ENCODE results near the gene TRIM71. TPM values are rescaled to one million over a fixed set of nuclear protein-coding genes. Genes with fewer than 3 reads are reported as not detected.
A peak's percentile ranks its signal among the peaks of the same experiment; 100 is the strongest.

Gene TRIM71
- total RNA-seq, 3 donors from 2014 or later = under 0.01 TPM; not detected in 1

DNA sequence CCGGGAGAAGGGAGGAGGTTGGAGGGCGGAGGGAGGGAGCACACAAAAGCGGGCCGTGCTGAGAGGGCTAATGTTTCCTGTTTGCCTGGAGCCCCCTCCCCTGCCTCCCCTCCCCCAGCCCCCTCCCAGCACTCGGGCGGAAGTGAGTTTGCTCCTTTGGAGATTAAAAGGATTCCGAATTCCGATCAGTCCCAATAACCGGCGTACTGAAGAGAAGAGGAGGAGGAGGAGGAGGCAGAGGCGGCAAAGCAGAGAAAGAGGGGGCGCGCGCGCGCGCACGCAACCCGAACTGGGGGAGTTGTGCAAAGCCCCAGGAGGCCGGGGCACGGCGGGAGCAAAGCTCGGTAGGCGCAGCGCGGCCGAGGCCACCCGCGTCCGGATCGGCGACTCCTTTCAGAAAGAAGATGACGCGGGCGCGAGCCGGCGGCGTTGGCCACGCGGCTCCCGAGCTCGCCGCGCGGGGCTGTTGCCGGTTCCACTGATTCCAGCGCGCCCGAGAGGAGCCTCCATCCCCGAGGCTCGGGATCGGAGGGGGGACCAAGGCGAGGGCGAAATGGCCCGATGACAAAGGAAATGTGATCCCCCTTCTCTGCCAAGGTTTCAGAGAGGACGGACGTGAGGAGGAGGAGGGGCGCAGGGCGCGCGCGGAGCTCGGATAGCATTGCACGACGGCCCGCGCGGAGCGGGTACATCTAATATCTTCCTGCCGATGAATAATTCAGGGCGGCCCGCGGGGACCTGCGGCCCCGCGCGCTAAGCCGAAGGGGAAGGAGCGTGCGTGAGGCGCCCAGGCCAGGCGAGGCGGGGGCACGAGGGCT, 1.1 kb upstream of the TRIM71 start:
- Histone ChIP-seq H3K9me3 (no peaks in the 10 kb centered on the region), H3K27me3 (peaks cover 10 to 66% of the 10 kb centered on the region in 2 donors), H3K27ac (no peak overlapping the region), H3K4me3 (peak overlapping the region; percentile 41 to 64 (median 48)), H3K4me1 (peaks cover 5 to 10% of the 10 kb centered on the region in 2 donors), H3K36me3 (no peaks in the 10 kb centered on the region)
- DNase-seq (ENCODE audit: low spot score in 2 of 2) = no peak
- intact Hi-C loops (cut with DNase I; ENCODE audit: low total_unique reads) = no loop called here
- no peak for TF ChIP-seq POLR2AphosphoS5 (IDR thresholded peaks at IDR 0.05)

DNA sequence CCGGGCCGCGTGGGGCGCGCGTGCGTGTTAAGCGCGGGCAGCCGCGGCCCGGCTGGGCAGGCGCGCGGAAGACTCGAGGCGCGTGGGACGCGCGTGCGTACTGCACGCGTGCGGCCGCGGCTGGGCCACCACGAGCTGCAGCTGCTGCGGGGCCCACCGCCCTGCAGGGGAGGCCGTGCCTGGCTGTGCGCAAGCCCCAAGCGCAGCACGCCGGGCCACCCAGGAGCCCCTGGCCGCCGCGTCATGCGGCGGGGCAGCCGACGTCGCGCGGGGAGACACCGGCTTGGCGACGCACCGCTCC, 590 bp upstream of the TRIM71 start:
- H3K36me3 ChIP-seq = no peaks in the 10 kb centered on the region
- H3K27ac ChIP-seq = no peak overlapping the region
- TF ChIP-seq, protein P1, sequence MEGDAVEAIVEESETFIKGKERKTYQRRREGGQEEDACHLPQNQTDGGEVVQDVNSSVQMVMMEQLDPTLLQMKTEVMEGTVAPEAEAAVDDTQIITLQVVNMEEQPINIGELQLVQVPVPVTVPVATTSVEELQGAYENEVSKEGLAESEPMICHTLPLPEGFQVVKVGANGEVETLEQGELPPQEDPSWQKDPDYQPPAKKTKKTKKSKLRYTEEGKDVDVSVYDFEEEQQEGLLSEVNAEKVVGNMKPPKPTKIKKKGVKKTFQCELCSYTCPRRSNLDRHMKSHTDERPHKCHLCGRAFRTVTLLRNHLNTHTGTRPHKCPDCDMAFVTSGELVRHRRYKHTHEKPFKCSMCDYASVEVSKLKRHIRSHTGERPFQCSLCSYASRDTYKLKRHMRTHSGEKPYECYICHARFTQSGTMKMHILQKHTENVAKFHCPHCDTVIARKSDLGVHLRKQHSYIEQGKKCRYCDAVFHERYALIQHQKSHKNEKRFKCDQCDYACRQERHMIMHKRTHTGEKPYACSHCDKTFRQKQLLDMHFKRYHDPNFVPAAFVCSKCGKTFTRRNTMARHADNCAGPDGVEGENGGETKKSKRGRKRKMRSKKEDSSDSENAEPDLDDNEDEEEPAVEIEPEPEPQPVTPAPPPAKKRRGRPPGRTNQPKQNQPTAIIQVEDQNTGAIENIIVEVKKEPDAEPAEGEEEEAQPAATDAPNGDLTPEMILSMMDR (IDR thresholded peaks at IDR 0.05) = no peak
- TF ChIP-seq POLR2A (IDR thresholded peaks at IDR 0.05) = no peak
- TF ChIP-seq POLR2AphosphoS5 (IDR thresholded peaks at IDR 0.05) = no peak
- no peaks in the 10 kb centered on the region for H3K9me3 ChIP-seq
- H3K4me1 ChIP-seq = peaks cover 5 to 10% of the 10 kb centered on the region in 2 donors
- H3K27me3 ChIP-seq = peaks cover 10 to 71% of the 10 kb centered on the region in 2 donors
- intact Hi-C loops (cut with DNase I; ENCODE audit: low total_unique reads) = no loop called here
- peak overlapping the region; percentile 41 to 64 (median 48) for H3K4me3 ChIP-seq
- no peak for DNase-seq (ENCODE audit: low spot score in 2 of 2)

DNA sequence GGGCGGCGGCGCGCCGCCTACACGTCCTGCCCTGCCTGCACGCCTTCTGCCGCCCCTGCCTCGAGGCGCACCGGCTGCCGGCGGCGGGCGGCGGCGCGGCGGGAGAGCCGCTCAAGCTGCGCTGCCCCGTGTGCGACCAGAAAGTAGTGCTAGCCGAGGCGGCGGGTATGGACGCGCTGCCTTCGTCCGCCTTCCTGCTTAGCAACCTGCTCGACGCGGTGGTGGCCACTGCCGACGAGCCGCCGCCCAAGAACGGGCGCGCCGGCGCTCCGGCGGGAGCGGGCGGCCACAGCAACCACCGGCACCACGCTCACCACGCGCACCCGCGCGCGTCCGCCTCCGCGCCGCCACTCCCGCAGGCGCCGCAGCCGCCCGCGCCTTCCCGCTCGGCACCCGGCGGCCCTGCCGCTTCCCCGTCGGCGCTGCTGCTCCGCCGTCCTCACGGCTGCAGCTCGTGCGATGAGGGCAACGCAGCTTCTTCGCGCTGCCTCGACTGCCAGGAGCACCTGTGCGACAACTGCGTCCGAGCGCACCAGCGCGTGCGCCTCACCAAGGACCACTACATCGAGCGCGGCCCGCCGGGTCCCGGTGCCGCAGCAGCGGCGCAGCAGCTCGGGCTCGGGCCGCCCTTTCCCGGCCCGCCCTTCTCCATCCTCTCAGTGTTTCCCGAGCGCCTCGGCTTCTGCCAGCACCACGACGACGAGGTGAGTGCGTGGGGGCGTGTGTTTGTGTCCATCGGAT, 602 bp downstream of the TRIM71 start:
- TF ChIP-seq POLR2AphosphoS5 (IDR thresholded peaks at IDR 0.05) (no peak), POLR2A (IDR thresholded peaks at IDR 0.05) (no peak)
- TF ChIP-seq, protein P1 (IDR thresholded peaks at IDR 0.05) = no peak
- Histone ChIP-seq H3K9me3 (no peaks in the 10 kb centered on the region), H3K4me1 (peaks cover 5 to 10% of the 10 kb centered on the region in 2 donors), H3K36me3 (no peaks in the 10 kb centered on the region), H3K27me3 (peaks cover 10 to 71% of the 10 kb centered on the region in 2 donors), H3K4me3 (peak overlapping the region; percentile 1 to 64 (median 48)), H3K27ac (no peak overlapping the region)
- intact Hi-C loops (cut with DNase I; ENCODE audit: low total_unique reads) = no loop called here
- DNase-seq (ENCODE audit: low spot score in 2 of 2) = no peak

DNA sequence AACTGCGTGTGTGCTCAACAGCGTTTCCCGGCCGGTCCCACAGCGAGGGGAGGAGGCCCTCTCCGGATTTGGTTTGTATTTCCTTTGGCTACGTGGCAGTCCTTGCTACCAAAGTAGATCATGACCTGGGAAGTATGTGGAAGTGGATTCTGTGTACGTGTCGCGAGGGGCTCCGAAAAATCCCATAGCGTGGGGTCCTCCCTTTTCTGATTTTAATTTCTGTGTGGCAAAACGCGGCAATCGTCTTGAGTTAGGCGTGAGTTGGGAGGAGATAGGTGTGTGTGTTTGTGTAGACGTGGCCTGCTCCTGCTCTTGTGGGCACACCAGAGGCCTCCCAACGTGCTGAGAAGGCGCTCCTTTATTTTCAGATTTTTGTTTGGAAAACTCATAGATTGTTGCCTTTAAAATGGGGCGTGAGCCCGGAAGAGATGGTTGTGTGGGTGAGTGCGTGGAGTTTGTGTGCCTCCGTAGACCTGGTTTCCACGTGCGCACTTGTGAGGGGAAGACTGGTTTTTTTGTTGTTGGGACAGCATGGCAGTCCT, 1.2 kb downstream of the TRIM71 start:
- peak overlapping the region in 2 of 3 donors; percentile 48 to 64 for H3K4me3 ChIP-seq
- TF ChIP-seq POLR2A (IDR thresholded peaks at IDR 0.05) (no peak), POLR2AphosphoS5 (IDR thresholded peaks at IDR 0.05) (no peak)
- TF ChIP-seq, protein P1 (IDR thresholded peaks at IDR 0.05) = no peak
- intact Hi-C loops (cut with DNase I; ENCODE audit: low total_unique reads) = no loop called here
- no peak for DNase-seq (ENCODE audit: low spot score in 2 of 2)
- H3K4me1 ChIP-seq = peaks cover 5 to 10% of the 10 kb centered on the region in 2 donors
- no peaks in the 10 kb centered on the region for H3K36me3 ChIP-seq
- no peak overlapping the region for H3K27ac ChIP-seq
- no peaks in the 10 kb centered on the region for H3K9me3 ChIP-seq
- H3K27me3 ChIP-seq = peaks cover 10 to 71% of the 10 kb centered on the region in 2 donors

DNA sequence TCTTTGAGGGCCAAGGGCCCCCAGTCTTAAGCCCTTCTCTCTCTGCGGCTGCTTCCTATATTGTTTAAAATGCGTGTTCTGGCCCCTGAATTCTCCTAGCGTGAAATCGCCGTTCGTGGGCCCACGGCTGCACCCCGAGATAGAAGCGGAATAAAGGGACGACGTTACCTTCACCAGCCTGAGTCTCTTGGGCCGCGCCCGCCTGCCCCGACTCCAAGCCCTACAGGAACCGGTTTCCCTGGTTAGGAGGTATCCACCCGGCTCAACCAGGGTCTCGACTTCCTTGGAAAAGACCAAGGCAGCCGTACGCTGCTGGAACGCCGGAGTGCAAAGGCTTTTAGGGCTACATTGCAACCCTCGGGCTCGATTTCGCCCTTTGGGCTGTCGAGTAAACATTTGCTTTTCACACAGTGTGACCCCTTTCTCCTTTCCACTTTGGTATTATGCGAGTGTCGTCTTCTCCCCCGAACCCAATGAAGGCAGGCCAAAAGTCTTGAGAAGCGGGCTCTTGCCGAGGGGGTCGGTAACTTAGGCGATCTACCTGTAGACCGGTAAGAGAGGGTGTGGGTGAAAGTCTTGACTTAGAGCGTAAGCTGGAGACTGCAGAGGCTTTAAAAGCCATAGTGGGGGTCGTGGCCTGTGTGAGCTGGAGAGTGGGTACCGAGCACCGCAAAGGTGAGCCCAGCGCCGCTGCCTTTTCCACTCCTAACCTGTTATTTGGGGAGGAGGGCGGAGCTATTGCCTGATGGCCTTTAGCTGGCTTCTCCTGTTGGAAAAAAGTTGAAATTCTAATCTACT, 2.0 kb downstream of the TRIM71 start:
- intact Hi-C loops (cut with DNase I; ENCODE audit: low total_unique reads) = no loop called here
- no peak overlapping the region for H3K4me3 ChIP-seq

More for the DNA sequence above, 2.0 kb downstream of the TRIM71 start:
- no peaks in the 10 kb centered on the region for H3K9me3 ChIP-seq
- no peak overlapping the region for H3K27ac ChIP-seq
- TF ChIP-seq, protein P1 (IDR thresholded peaks at IDR 0.05) = no peak
- no peak for TF ChIP-seq POLR2A (IDR thresholded peaks at IDR 0.05)
- TF ChIP-seq POLR2AphosphoS5 (IDR thresholded peaks at IDR 0.05) = no peak
- peaks cover 5 to 10% of the 10 kb centered on the region in 2 donors for H3K4me1 ChIP-seq
- DNase-seq (ENCODE audit: low spot score in 2 of 2) = no peak
- no peaks in the 10 kb centered on the region for H3K36me3 ChIP-seq
- peaks cover 10 to 71% of the 10 kb centered on the region in 2 donors for H3K27me3 ChIP-seq

Measured in breast epithelium (tissue), 4 donors.